ENCODE data around the gene GPR39.

The GPR39 gene

GRCh38 chr2:132645722-132646539, 229.3 kb downstream of the GPR39 start:
- Mint-ChIP-seq H3K27ac (no peak overlapping the region), H3K27me3 (peaks cover 14% of the 10 kb centered on the region), H3K9me3 (no peaks in the 10 kb centered on the region), H3K4me3 (no peak overlapping the region), H3K36me3 (ENCODE audit: low read depth) (no peaks in the 10 kb centered on the region), H3K4me1 (ENCODE audit: low read depth) (no peaks in the 10 kb centered on the region)
- no peak for DNase-seq

- no peaks in the 10 kb centered on the region for H3K4me1 Mint-ChIP-seq (ENCODE audit: low read depth)
- H3K9me3 Mint-ChIP-seq = no peaks in the 10 kb centered on the region
- H3K36me3 Mint-ChIP-seq (ENCODE audit: low read depth) = no peaks in the 10 kb centered on the region
- H3K27me3 Mint-ChIP-seq = peaks cover 14% of the 10 kb centered on the region
- DNase-seq = no peak
- no peak overlapping the region for H3K27ac Mint-ChIP-seq
- no peak overlapping the region for H3K4me3 Mint-ChIP-seq
These were observed 230.0 kb downstream of the GPR39 start for GRCh38 chr2:132646540-132647108.

- no peak overlapping the region for H3K27ac Mint-ChIP-seq
- no peak overlapping the region for H3K4me3 Mint-ChIP-seq
- H3K9me3 Mint-ChIP-seq = no peaks in the 10 kb centered on the region
- no peaks in the 10 kb centered on the region for H3K36me3 Mint-ChIP-seq (ENCODE audit: low read depth)
- DNase-seq = no peak
- no peaks in the 10 kb centered on the region for H3K4me1 Mint-ChIP-seq (ENCODE audit: low read depth)
- H3K27me3 Mint-ChIP-seq = peaks cover 5% of the 10 kb centered on the region
These were observed 234.8 kb downstream of the GPR39 start for GRCh38 chr2:132651115-132652045.

GRCh38 chr2:132652474-132652873, 235.9 kb downstream of the GPR39 start:
- DNase-seq = no peak
- no peaks in the 10 kb centered on the region for H3K4me1 Mint-ChIP-seq (ENCODE audit: low read depth)
- no peaks in the 10 kb centered on the region for H3K9me3 Mint-ChIP-seq
- H3K36me3 Mint-ChIP-seq (ENCODE audit: low read depth) = no peaks in the 10 kb centered on the region
- no peaks in the 10 kb centered on the region for H3K27me3 Mint-ChIP-seq
- no peak overlapping the region for H3K4me3 Mint-ChIP-seq
- no peak overlapping the region for H3K27ac Mint-ChIP-seq

- Mint-ChIP-seq H3K4me3 (no peak overlapping the region), H3K4me1 (ENCODE audit: low read depth) (no peaks in the 10 kb centered on the region), H3K36me3 (ENCODE audit: low read depth) (no peaks in the 10 kb centered on the region), H3K27ac (no peak overlapping the region), H3K9me3 (no peaks in the 10 kb centered on the region), H3K27me3 (no peaks in the 10 kb centered on the region)
- DNase-seq = no peak
These were observed 237.7 kb downstream of the GPR39 start for GRCh38 chr2:132654335-132654734.

GRCh38 chr2:132654968-132655367, 238.4 kb downstream of the GPR39 start:
- Mint-ChIP-seq H3K9me3 (no peaks in the 10 kb centered on the region), H3K27ac (no peak overlapping the region), H3K36me3 (ENCODE audit: low read depth) (no peaks in the 10 kb centered on the region), H3K27me3 (no peaks in the 10 kb centered on the region), H3K4me3 (no peak overlapping the region), H3K4me1 (ENCODE audit: low read depth) (no peaks in the 10 kb centered on the region)
- no peak for DNase-seq

GRCh38 chr2:132656266-132656975, 239.8 kb downstream of the GPR39 start:
- no peak for DNase-seq
- Mint-ChIP-seq H3K4me1 (ENCODE audit: low read depth) (no peaks in the 10 kb centered on the region), H3K27ac (no peak overlapping the region), H3K36me3 (ENCODE audit: low read depth) (no peaks in the 10 kb centered on the region), H3K4me3 (no peak overlapping the region), H3K9me3 (no peaks in the 10 kb centered on the region), H3K27me3 (no peaks in the 10 kb centered on the region)

- Mint-ChIP-seq H3K4me1 (ENCODE audit: low read depth) (no peaks in the 10 kb centered on the region), H3K27ac (no peak overlapping the region), H3K9me3 (no peaks in the 10 kb centered on the region), H3K36me3 (ENCODE audit: low read depth) (no peaks in the 10 kb centered on the region), H3K27me3 (no peaks in the 10 kb centered on the region), H3K4me3 (no peak overlapping the region)
- DNase-seq = no peak
These were observed 242.7 kb downstream of the GPR39 start for GRCh38 chr2:132659331-132659730.

- Mint-ChIP-seq H3K36me3 (ENCODE audit: low read depth) (no peaks in the 10 kb centered on the region), H3K27me3 (peaks cover 23% of the 10 kb centered on the region), H3K4me3 (no peak overlapping the region), H3K4me1 (ENCODE audit: low read depth) (no peaks in the 10 kb centered on the region), H3K27ac (no peak overlapping the region), H3K9me3 (no peaks in the 10 kb centered on the region)
- DNase-seq = no peak
These were observed 246.1 kb downstream of the GPR39 start for GRCh38 chr2:132662732-132663131.

- H3K4me3 Mint-ChIP-seq = no peak overlapping the region
- H3K4me1 Mint-ChIP-seq (ENCODE audit: low read depth) = no peaks in the 10 kb centered on the region
- H3K36me3 Mint-ChIP-seq (ENCODE audit: low read depth) = no peaks in the 10 kb centered on the region
- H3K27ac Mint-ChIP-seq = no peak overlapping the region
- H3K27me3 Mint-ChIP-seq = peaks cover 34% of the 10 kb centered on the region
- no peaks in the 10 kb centered on the region for H3K9me3 Mint-ChIP-seq
- no peak for DNase-seq
These were observed 247.5 kb downstream of the GPR39 start for GRCh38 chr2:132664096-132664495.

GRCh38 chr2:132665401-132666140, 249.0 kb downstream of the GPR39 start:
- DNase-seq = no peak

GRCh38 chr2:132667706-132668105, 251.1 kb downstream of the GPR39 start:
- DNase-seq = no peak
- Mint-ChIP-seq H3K4me1 (ENCODE audit: low read depth) (peaks cover 4% of the 10 kb centered on the region), H3K9me3 (no peaks in the 10 kb centered on the region), H3K36me3 (ENCODE audit: low read depth) (no peaks in the 10 kb centered on the region), H3K27ac (no peak overlapping the region), H3K4me3 (no peak overlapping the region), H3K27me3 (peaks cover 59% of the 10 kb centered on the region)

More at GRCh38 chr2:132665401-132666140, 249.0 kb downstream of the GPR39 start:
- no peaks in the 10 kb centered on the region for H3K9me3 Mint-ChIP-seq
- no peaks in the 10 kb centered on the region for H3K4me1 Mint-ChIP-seq (ENCODE audit: low read depth)
- no peak overlapping the region for H3K27ac Mint-ChIP-seq
- H3K27me3 Mint-ChIP-seq = peaks cover 38% of the 10 kb centered on the region
- H3K36me3 Mint-ChIP-seq (ENCODE audit: low read depth) = no peaks in the 10 kb centered on the region
- H3K4me3 Mint-ChIP-seq = no peak overlapping the region

- H3K27me3 Mint-ChIP-seq = peaks cover 63% of the 10 kb centered on the region
- H3K27ac Mint-ChIP-seq = no peak overlapping the region
- no peak for DNase-seq
These were observed 251.7 kb downstream of the GPR39 start for GRCh38 chr2:132668189-132668823.

More at GRCh38 chr2:132668189-132668823, 251.7 kb downstream of the GPR39 start:
- Mint-ChIP-seq H3K9me3 (no peaks in the 10 kb centered on the region), H3K36me3 (ENCODE audit: low read depth) (no peaks in the 10 kb centered on the region), H3K4me3 (no peak overlapping the region), H3K4me1 (ENCODE audit: low read depth) (peaks cover 4% of the 10 kb centered on the region)
